PC-3 (cell line): ENCODE measurements around the gene IRS2. TPM values are rescaled to one million over a fixed set of nuclear protein-coding genes. Genes with fewer than 3 reads are reported as not detected.

ENCODE experiments used
- ATAC-seq: fragments of 200-7000 bp; cut with Tn5 transposase; 2 replicates; pipeline ENCODE4 v1.9.1; 2020; ENCODE audit warnings: mild to moderate bottlenecking, moderate library complexity
- BruUV-seq: library from RNA; stranded (reverse); fragments of 400-500 nt; replicated peaks from 2 replicates; lab custom pipeline; 2021; lab: Mats Ljungman, UMichigan
- CTCF ChIA-PET: fragments of 300-600 bp; sonication (Branson Sonifier 250); formaldehyde crosslinking; loops from one replicate; lab custom pipeline; 2022; ENCODE audit warnings: antibody characterized with exemption; lab: Charles Lee
- POLR2A ChIA-PET: fragments of 300-600 bp; sonication (Branson Sonifier 250); formaldehyde crosslinking; loops from one replicate; lab custom pipeline; 2022; ENCODE audit warnings: antibody characterized with exemption; ENCODE audit not compliant: unreplicated experiment; lab: Charles Lee
- DNase-seq: peaks from one replicate; pipeline ENCODE4 v3.0.0-alpha.2; 2015
- H2AFZ ChIP-seq: fragments of 300-600 bp; sonication (generic); 2 replicates; pipeline ENCODE4 v1.6.0; 2016; ENCODE audit warnings: antibody characterized with exemption, low read length
- H3F3A ChIP-seq: fragments of 300-600 bp; sonication (generic); one replicate; pipeline ENCODE4 v1.6.0; 2017; ENCODE audit warnings: antibody characterized with exemption, low read length, control low read depth, mild to moderate bottlenecking; ENCODE audit not compliant: unreplicated experiment
- H3K27ac ChIP-seq: fragments of 300-600 bp; sonication (generic); 2 replicates; pipeline ENCODE4 v1.5.1; 2016; ENCODE audit warnings: mild to moderate bottlenecking, low read length
- H3K27me3 ChIP-seq: fragments of 300-600 bp; sonication (generic); 2 replicates; pipeline ENCODE4 v1.6.1; 2016; ENCODE audit warnings: low read length, mixed read lengths
- H3K36me3 ChIP-seq: fragments of 300-600 bp; sonication (generic); 2 replicates; pipeline ENCODE4 v1.6.1; 2016; ENCODE audit warnings: low read depth, mixed run types, low read length, mixed read lengths
- H3K4me1 ChIP-seq: fragments of 300-600 bp; sonication (generic); 2 replicates; pipeline ENCODE4 v1.5.1; 2016; ENCODE audit warnings: low read length; ENCODE audit not compliant: insufficient read depth
- H3K4me2 ChIP-seq: fragments of 300-600 bp; sonication (generic); 2 replicates; pipeline ENCODE4 v1.6.0; 2016; ENCODE audit warnings: low read length
- H3K4me3 ChIP-seq: fragments of 300-600 bp; sonication (generic); 2 replicates; pipeline ENCODE4 v1.5.1; 2016; ENCODE audit warnings: mild to moderate bottlenecking, low read length, mixed read lengths
- H3K79me2 ChIP-seq: fragments of 300-600 bp; sonication (generic); 2 replicates; pipeline ENCODE4 v1.6.1; 2017; ENCODE audit warnings: low read length, mixed read lengths
- H3K9ac ChIP-seq: fragments of 300-600 bp; sonication (generic); 2 replicates; pipeline ENCODE4 v1.6.0; 2016; ENCODE audit warnings: mild to moderate bottlenecking, low read length
- H3K9me2 ChIP-seq: fragments of 300-600 bp; sonication (generic); replicated peaks from 2 replicates; pipeline ENCODE4 v1.6.1; 2016; ENCODE audit warnings: mixed run types, low read length, mixed read lengths
- H3K9me3 ChIP-seq: fragments of 300-600 bp; sonication (generic); 2 replicates; pipeline ENCODE4 v1.6.1; 2016; ENCODE audit warnings: low read length, mixed read lengths
- H4K20me1 ChIP-seq: fragments of 300-600 bp; sonication (generic); 2 replicates; pipeline ENCODE4 v1.6.1; 2016; ENCODE audit warnings: low read length, mixed read lengths
- EZH2 ChIP-seq: fragments of 300-600 bp; sonication (generic); IDR thresholded peaks from one replicate; pipeline ENCODE4 v1.6.1; 2017; ENCODE audit warnings: antibody characterized with exemption, mild to moderate bottlenecking, low read length; ENCODE audit not compliant: unreplicated experiment
- EZH2phosphoT487 ChIP-seq: fragments of 300-600 bp; sonication (generic); IDR thresholded peaks from 2 replicates; pipeline ENCODE4 v1.6.1; 2018; ENCODE audit warnings: mild to moderate bottlenecking, antibody characterized with exemption, low read length, borderline replicate concordance
- intact Hi-C: fragments of 100-400 bp; cut with micrococcal nuclease; formaldehyde crosslinking; loops from 2 replicates; pipeline ENCODE4 v1.9.0; 2023
- total RNA-seq: library from RNA; depleted of rRNA; stranded (reverse); fragments of >200 nt; gene quantifications from 2 replicates; pipeline ENCODE4 v1.2.3, GENCODE V29; 2014
- TF ChIP-seq, protein P1 (sequence below): fragments of 300-600 bp; sonication (generic); conservative IDR thresholded peaks from 2 replicates; pipeline ENCODE4 v1.5.1; 2017; ENCODE audit warnings: antibody characterized with exemption, low read depth, mild to moderate bottlenecking, low read length

IRS2 gene
- total RNA-seq, 1 experiment from 2014 or later, result 5.6 TPM

DNA sequence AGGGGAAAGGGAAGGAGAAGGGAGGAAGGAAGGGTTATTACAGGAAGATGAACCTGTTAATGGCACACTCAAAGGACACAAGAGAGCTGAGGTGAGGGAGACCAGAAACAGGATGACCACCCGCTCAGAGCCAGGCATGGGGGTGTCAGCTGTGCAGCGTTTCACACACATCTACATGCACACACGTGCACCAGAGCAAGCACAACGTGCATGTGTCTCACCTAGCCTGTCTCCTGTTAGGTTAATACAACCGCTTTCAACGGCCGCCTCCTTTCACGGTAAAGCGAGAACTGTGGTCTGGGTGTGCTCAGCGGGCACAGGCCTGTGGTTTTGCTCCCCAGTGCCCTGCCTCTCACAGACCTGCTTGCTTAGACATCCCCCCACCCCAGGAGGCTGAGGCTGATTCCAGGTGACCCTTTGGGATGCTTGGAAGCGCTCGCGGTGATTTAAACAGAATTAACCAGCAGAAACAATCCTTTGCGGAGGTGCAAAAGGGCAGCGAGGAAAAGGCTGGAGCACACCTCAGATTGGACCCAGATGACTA is 27.4 kb downstream of the IRS2 start:
- H3K79me2 ChIP-seq, result peaks cover 14% of the 10 kb centered on the region; the same call in 1 of the 2 replicates
- no peaks in the 10 kb centered on the region for H3F3A ChIP-seq
- no peak for ATAC-seq
- no TSS peak for BruUV-seq
- CTCF ChIA-PET, result no interaction called here
- TF ChIP-seq EZH2phosphoT487, result no peak
- TF ChIP-seq, protein P1, sequence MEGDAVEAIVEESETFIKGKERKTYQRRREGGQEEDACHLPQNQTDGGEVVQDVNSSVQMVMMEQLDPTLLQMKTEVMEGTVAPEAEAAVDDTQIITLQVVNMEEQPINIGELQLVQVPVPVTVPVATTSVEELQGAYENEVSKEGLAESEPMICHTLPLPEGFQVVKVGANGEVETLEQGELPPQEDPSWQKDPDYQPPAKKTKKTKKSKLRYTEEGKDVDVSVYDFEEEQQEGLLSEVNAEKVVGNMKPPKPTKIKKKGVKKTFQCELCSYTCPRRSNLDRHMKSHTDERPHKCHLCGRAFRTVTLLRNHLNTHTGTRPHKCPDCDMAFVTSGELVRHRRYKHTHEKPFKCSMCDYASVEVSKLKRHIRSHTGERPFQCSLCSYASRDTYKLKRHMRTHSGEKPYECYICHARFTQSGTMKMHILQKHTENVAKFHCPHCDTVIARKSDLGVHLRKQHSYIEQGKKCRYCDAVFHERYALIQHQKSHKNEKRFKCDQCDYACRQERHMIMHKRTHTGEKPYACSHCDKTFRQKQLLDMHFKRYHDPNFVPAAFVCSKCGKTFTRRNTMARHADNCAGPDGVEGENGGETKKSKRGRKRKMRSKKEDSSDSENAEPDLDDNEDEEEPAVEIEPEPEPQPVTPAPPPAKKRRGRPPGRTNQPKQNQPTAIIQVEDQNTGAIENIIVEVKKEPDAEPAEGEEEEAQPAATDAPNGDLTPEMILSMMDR, result no peak
- no peak for TF ChIP-seq EZH2
- H3K9me2 ChIP-seq, result no peaks in the 10 kb centered on the region
- no peaks in the 10 kb centered on the region for H3K36me3 ChIP-seq
- POLR2A ChIA-PET, result no interaction called here
- no peak overlapping the region for H2AFZ ChIP-seq
- no peak overlapping the region for H3K4me2 ChIP-seq
- no peak for DNase-seq
- H3K9me3 ChIP-seq, result no peaks in the 10 kb centered on the region
- H3K27me3 ChIP-seq, result no peaks in the 10 kb centered on the region
- H3K4me3 ChIP-seq, result no peak overlapping the region
- no peaks in the 10 kb centered on the region for H4K20me1 ChIP-seq
- intact Hi-C loops, result no loop called here
- H3K9ac ChIP-seq, result no peak overlapping the region
- no peak overlapping the region for H3K27ac ChIP-seq
- H3K4me1 ChIP-seq, result no peaks in the 10 kb centered on the region

DNA sequence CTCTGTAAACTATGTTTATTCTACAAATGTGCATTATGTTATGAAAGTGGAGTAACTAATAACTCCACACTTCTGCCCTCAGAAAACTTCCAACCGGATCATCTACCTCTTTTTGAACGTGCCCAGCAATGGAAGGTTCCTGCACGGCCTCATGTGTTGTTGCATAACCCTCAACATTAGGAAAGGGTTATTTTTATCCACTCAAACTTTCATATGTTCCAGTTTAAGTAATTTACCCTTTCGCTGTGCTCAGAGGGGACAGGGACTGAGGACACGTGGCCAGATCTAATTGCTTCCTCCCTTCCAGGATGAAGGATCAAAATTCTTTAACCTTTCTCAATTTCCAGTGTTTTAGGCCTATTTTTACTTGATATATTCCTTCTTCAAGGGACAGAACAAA is 29.6 kb downstream of the IRS2 start:
- no peaks in the 10 kb centered on the region for H3K9me2 ChIP-seq
- TF ChIP-seq EZH2phosphoT487 (no peak), EZH2 (no peak)
- TF ChIP-seq, protein P1, result no peak
- H3K27me3 ChIP-seq, result no peaks in the 10 kb centered on the region
- H3K9ac ChIP-seq, result no peak overlapping the region
- no peaks in the 10 kb centered on the region for H3K9me3 ChIP-seq
- no peaks in the 10 kb centered on the region for H3F3A ChIP-seq
- no peaks in the 10 kb centered on the region for H3K4me1 ChIP-seq
- BruUV-seq, result no TSS peak
- 0 out of 2 replicates have a peak, but pooled peaks cover 6% of the 10 kb centered on the region for H3K79me2 ChIP-seq
- no peak overlapping the region for H3K27ac ChIP-seq
- DNase-seq, result no peak
- ATAC-seq, result no peak
- ChIA-PET POLR2A (no interaction called here), CTCF (no interaction called here)
- no peak overlapping the region for H3K4me3 ChIP-seq
- no peak overlapping the region for H2AFZ ChIP-seq
- no peaks in the 10 kb centered on the region for H4K20me1 ChIP-seq
- intact Hi-C loops, result no loop called here
- no peaks in the 10 kb centered on the region for H3K36me3 ChIP-seq
- H3K4me2 ChIP-seq, result no peak overlapping the region

DNA sequence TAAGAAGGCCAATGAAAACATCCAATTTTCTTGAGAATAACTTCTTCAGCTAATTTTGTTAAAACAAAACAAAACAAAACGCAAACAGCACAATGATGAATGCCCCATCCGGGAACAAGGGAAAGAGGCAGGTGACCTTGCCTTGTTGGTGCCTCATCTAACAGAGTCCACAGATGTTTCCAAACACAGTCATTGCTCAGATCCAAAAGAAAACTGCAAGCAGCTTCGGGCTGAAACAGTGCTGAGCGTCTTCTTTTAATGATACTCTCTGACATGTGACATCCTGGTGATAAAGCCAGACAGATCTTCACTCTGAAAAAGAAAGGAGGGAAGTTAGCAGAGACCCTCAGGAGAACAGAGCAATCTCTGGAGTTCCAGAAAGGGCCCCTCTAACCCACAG is 30.4 kb downstream of the IRS2 start:
- Histone ChIP-seq H3K27me3 (no peaks in the 10 kb centered on the region), H3K9ac (no peak overlapping the region), H2AFZ (no peak overlapping the region), H3K4me1 (no peaks in the 10 kb centered on the region), H4K20me1 (no peaks in the 10 kb centered on the region), H3K36me3 (no peaks in the 10 kb centered on the region), H3K27ac (no peak overlapping the region), H3K79me2 (0 out of 2 replicates have a peak, but pooled peaks cover 2% of the 10 kb centered on the region), H3K9me2 (no peaks in the 10 kb centered on the region), H3K4me2 (no peak overlapping the region), H3K9me3 (no peaks in the 10 kb centered on the region), H3K4me3 (no peak overlapping the region), H3F3A (no peaks in the 10 kb centered on the region)
- no TSS peak for BruUV-seq
- DNase-seq (no peak), ATAC-seq (no peak)
- TF ChIP-seq EZH2 (no peak), EZH2phosphoT487 (no peak)
- TF ChIP-seq, protein P1, result no peak
- ChIA-PET CTCF (no interaction called here), POLR2A (no interaction called here)
- intact Hi-C loops, result no loop called here
